SU-DHL-6 (cell line): ENCODE data around the gene IL17RE.

ENCODE experiments used
- H2AFZ ChIP-seq: fragments of 200-600 bp; sonication (generic); 2 replicates; pipeline ENCODE4 v1.6.1; 2014; ENCODE audit warnings: low read depth, mild to moderate bottlenecking, moderate library complexity, mixed read lengths, antibody characterized with exemption, low read length; ENCODE audit not compliant: severe bottlenecking
- H3F3A ChIP-seq: fragments of 200-600 bp; shearing (Covaris generic); 2 replicates; pipeline ENCODE4 v1.6.0; 2016; ENCODE audit warnings: antibody characterized with exemption, mild to moderate bottlenecking; ENCODE audit not compliant: insufficient read depth
- H3K27ac ChIP-seq: fragments of 200-600 bp; sonication (generic); 2 replicates; pipeline ENCODE4 v1.5.1; 2016; ENCODE audit warnings: low read depth, mild to moderate bottlenecking, low read length, moderate library complexity, mixed read lengths
- H3K27me3 ChIP-seq: fragments of 200-600 bp; sonication (generic), shearing (Covaris generic); 2 replicates; pipeline ENCODE4 v1.6.0; 2014; ENCODE audit warnings: mild to moderate bottlenecking, low read length
- H3K36me3 ChIP-seq: fragments of 200-600 bp; sonication (generic); 2 replicates; pipeline ENCODE4 v1.6.1; 2014; ENCODE audit warnings: mild to moderate bottlenecking, low read length, mixed read lengths
- H3K4me2 ChIP-seq: fragments of 300-600, 200-600 bp; shearing (Covaris generic), sonication (generic); 2 replicates; pipeline ENCODE4 v1.6.0; 2014; ENCODE audit warnings: low read length, low read depth, mild to moderate bottlenecking; ENCODE audit not compliant: poor library complexity, severe bottlenecking
- H3K4me3 ChIP-seq: fragments of 200-600 bp; sonication (generic); 2 replicates; pipeline ENCODE4 v1.5.1; 2014; ENCODE audit warnings: antibody characterized with exemption, low read length, mild to moderate bottlenecking, mixed read lengths; ENCODE audit not compliant: insufficient read depth, poor library complexity, severe bottlenecking
- H3K79me2 ChIP-seq: fragments of 200-600 bp; sonication (generic); 2 replicates; pipeline ENCODE4 v1.6.1; 2014; ENCODE audit warnings: mild to moderate bottlenecking, low read length, moderate library complexity; ENCODE audit not compliant: insufficient read depth
- H3K9ac ChIP-seq: fragments of 200-600 bp; sonication (generic); 2 replicates; pipeline ENCODE4 v1.7.0; 2014; ENCODE audit warnings: mild to moderate bottlenecking, low read length
- H3K9me2 ChIP-seq: fragments of 200-600 bp; sonication (generic); replicated peaks from 2 replicates; pipeline ENCODE4 v1.6.1; 2014; ENCODE audit warnings: low read length; ENCODE audit not compliant: insufficient read depth
- H3K9me3 ChIP-seq: fragments of 200-600 bp; sonication (generic); 2 replicates; pipeline ENCODE4 v1.6.1; 2014; ENCODE audit warnings: low read length, mixed read lengths; ENCODE audit not compliant: insufficient read depth
- H4K20me1 ChIP-seq: fragments of 200-600 bp; sonication (generic); 2 replicates; pipeline ENCODE4 v1.6.1; 2014; ENCODE audit warnings: low read depth, mild to moderate bottlenecking, antibody characterized with exemption, low read length, moderate library complexity, mixed read lengths
- CTCF ChIP-seq: fragments of 200-600 bp; sonication (generic); IDR thresholded peaks from one replicate; pipeline ENCODE4 v1.5.1; 2017; ENCODE audit warnings: antibody characterized with exemption, mild to moderate bottlenecking, low read length, moderate library complexity; ENCODE audit not compliant: insufficient read depth, poor library complexity, severe bottlenecking
- EZH2phosphoT487 ChIP-seq: fragments of 200-600 bp; sonication (generic), shearing (Covaris generic); conservative IDR thresholded peaks from 2 replicates; pipeline ENCODE4 v1.6.1; 2018; ENCODE audit warnings: mild to moderate bottlenecking, antibody characterized with exemption, low read length, moderate library complexity, mixed read lengths

The IL17RE gene

GRCh38 chr3:9928158-9928557, 25.5 kb downstream of the IL17RE start:
- no peaks in the 10 kb centered on the region for H4K20me1 ChIP-seq
- H3K9ac ChIP-seq: no peak overlapping the region
- TF ChIP-seq EZH2phosphoT487 (no peak), CTCF (no peak)
- no peak overlapping the region for H3K4me3 ChIP-seq
- no peaks in the 10 kb centered on the region for H3K79me2 ChIP-seq
- H3K9me3 ChIP-seq: no peaks in the 10 kb centered on the region
- no peaks in the 10 kb centered on the region for H3F3A ChIP-seq
- H3K36me3 ChIP-seq: no peaks in the 10 kb centered on the region
- no peak overlapping the region for H2AFZ ChIP-seq
- H3K4me2 ChIP-seq: no peak overlapping the region
- H3K27ac ChIP-seq: no peak overlapping the region
- no peaks in the 10 kb centered on the region for H3K9me2 ChIP-seq
- H3K27me3 ChIP-seq: no peaks in the 10 kb centered on the region

- H3K9me3 ChIP-seq: no peaks in the 10 kb centered on the region
- H2AFZ ChIP-seq: no peak overlapping the region
- no peaks in the 10 kb centered on the region for H4K20me1 ChIP-seq
- no peak overlapping the region for H3K9ac ChIP-seq
- H3K9me2 ChIP-seq: no peaks in the 10 kb centered on the region
- no peaks in the 10 kb centered on the region for H3K79me2 ChIP-seq
- no peak overlapping the region for H3K4me2 ChIP-seq
- H3K36me3 ChIP-seq: no peaks in the 10 kb centered on the region
- 0 out of 2 replicates have a peak, but pooled peaks cover 4% of the 10 kb centered on the region for H3F3A ChIP-seq
- H3K4me3 ChIP-seq: no peak overlapping the region
- TF ChIP-seq CTCF (peak; percentile 21), EZH2phosphoT487 (no peak)
- no peaks in the 10 kb centered on the region for H3K27me3 ChIP-seq
- no peak overlapping the region for H3K27ac ChIP-seq
These were observed 28.3 kb downstream of the IL17RE start for GRCh38 chr3:9930804-9931418.

- Histone ChIP-seq H3K9me3 (no peaks in the 10 kb centered on the region), H3K4me3 (peak overlapping the region; percentile 74), H3K36me3 (no peaks in the 10 kb centered on the region), H3K27ac (no peak overlapping the region), H3K27me3 (no peaks in the 10 kb centered on the region), H3K4me2 (peak overlapping the region; percentile 69), H2AFZ (peak overlapping the region; percentile 83), H3K9me2 (no peaks in the 10 kb centered on the region), H3F3A (0 out of 2 replicates have a peak, but pooled peaks cover 4% of the 10 kb centered on the region), H4K20me1 (no peaks in the 10 kb centered on the region), H3K9ac (peak overlapping the region; percentile 74), H3K79me2 (no peaks in the 10 kb centered on the region)
- TF ChIP-seq EZH2phosphoT487 (no peak), CTCF (no peak)
These were observed 29.8 kb downstream of the IL17RE start for GRCh38 chr3:9932535-9932842.
